ENCODE data around the gene MLX. TPM values are rescaled to one million over a fixed set of nuclear protein-coding genes. Genes with fewer than 3 reads are reported as not detected.

The MLX gene
- total and polyA plus RNA-seq, 2 donors (not counting 1 experiment from before 2014, with no cell fraction given): 62.4 to 66.6 TPM

DNA sequence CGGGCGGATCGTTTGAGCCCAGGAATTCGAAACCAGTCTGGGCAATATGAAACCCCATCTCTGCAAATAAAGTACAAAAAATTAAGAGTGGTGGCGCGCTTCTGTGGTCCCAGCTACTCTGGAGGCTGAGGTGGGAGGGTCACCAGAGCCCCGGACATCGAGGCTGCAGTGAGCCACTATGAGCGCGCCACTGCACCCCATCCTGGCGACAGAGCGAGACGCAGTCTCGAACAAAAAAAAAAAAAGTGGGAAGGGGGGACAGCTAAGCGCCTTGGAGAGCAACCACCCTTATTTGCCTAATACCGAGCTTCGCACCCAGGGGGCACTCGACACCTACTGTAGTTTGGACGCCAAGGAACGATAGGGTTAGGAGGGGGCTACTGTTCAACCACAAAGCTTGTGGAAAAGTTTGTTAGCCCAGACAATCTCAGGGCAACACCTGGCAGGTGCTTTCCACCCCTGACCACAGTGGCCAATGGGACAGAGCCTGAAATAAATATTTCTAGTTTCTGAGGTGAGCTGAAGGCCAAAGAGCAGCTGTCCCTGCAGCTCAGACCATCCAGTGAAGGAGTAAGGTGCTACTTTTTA lies 11.5 kb downstream of the MLX start:
- peak overlapping the region; percentile 56 to 82 (median 74) for H3K4me3 ChIP-seq (ENCODE audit: control extremely low read depth in 1 of 5, extremely low read depth in 1 of 5, insufficient read depth in 1 of 5, low read depth in 2 of 5, low read length in 4 of 5)
- H3K27ac ChIP-seq (ENCODE audit: low read length in 2 of 2): peak overlapping the region; percentile 45 to 72
- peaks cover 15% of the 10 kb centered on the region for H4K20me1 ChIP-seq (ENCODE audit: control insufficient read depth, insufficient read depth, low read length, poor library complexity, severe bottlenecking)
- H2AFZ ChIP-seq (ENCODE audit: insufficient read depth, low read depth, low read length, poor library complexity, severe bottlenecking): peak overlapping the region; percentile 85
- DNase-seq (peak; percentile 83), ATAC-seq (ENCODE audit: low read depth) (peak; percentile 39)
- CTCF ChIA-PET: interaction anchor here (0.6 to 4.3 kb wide), 66 partner anchors 9 to 905 kb away, joined by 3 to 72 read pairs (median 4); partner anchors contain the start of genes BECN1, CAVIN1, CCR10 and CNTD1
- peaks cover 13 to 51% of the 10 kb centered on the region in 2 experiments for H3K36me3 ChIP-seq (replicated peaks in 1 of 2; ENCODE audit: control extremely low read depth in 1 of 2, control insufficient read depth in 1 of 2, extremely low read depth in 1 of 2, insufficient read depth in 2 of 2, low read length in 1 of 2)
- TF ChIP-seq EZH2 (IDR thresholded peaks at IDR 0.05; ENCODE audit: borderline replicate concordance, insufficient read depth, low read depth, low read length, poor library complexity, severe bottlenecking): no peak
- TF ChIP-seq, protein P1, sequence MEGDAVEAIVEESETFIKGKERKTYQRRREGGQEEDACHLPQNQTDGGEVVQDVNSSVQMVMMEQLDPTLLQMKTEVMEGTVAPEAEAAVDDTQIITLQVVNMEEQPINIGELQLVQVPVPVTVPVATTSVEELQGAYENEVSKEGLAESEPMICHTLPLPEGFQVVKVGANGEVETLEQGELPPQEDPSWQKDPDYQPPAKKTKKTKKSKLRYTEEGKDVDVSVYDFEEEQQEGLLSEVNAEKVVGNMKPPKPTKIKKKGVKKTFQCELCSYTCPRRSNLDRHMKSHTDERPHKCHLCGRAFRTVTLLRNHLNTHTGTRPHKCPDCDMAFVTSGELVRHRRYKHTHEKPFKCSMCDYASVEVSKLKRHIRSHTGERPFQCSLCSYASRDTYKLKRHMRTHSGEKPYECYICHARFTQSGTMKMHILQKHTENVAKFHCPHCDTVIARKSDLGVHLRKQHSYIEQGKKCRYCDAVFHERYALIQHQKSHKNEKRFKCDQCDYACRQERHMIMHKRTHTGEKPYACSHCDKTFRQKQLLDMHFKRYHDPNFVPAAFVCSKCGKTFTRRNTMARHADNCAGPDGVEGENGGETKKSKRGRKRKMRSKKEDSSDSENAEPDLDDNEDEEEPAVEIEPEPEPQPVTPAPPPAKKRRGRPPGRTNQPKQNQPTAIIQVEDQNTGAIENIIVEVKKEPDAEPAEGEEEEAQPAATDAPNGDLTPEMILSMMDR (IDR thresholded peaks at IDR 0.05): peak; percentile 85
- H3K9ac ChIP-seq (ENCODE audit: low read length): peak overlapping the region; percentile 70
- POLR2A ChIA-PET: interaction anchor here (0.6 to 2.7 kb wide), 22 partner anchors 11 to 1963 kb away, joined by 3 to 19 read pairs (median 6); partner anchors contain the start of genes BECN1, MLX, NAGLU and PLEKHH3
- H3K9me3 Mint-ChIP-seq (ENCODE audit: insufficient read depth): no peaks in the 10 kb centered on the region
- 2% methylated on average over 8 of the region's 20 CpGs for WGBS (ENCODE audit: insufficient coverage)
- H3K4me2 ChIP-seq (replicated peaks; ENCODE audit: low read depth, low read length, poor library complexity, severe bottlenecking): peak overlapping the region; percentile 93
- peaks cover 12 to 30% of the 10 kb centered on the region in 2 donors for H3K4me1 ChIP-seq (ENCODE audit: control insufficient read depth in 2 of 2, insufficient read depth in 2 of 2, low read length in 2 of 2)
- H3K79me2 ChIP-seq (ENCODE audit: control insufficient read depth, insufficient read depth, low read length): peaks cover 14% of the 10 kb centered on the region
- no peaks in the 10 kb centered on the region for H3K9me3 ChIP-seq (ENCODE audit: control extremely low read depth in 1 of 3, control insufficient read depth in 2 of 3, insufficient read depth in 1 of 3, low read length in 2 of 3)
- peaks cover 42% of the 10 kb centered on the region for H3K4me1 Mint-ChIP-seq
- peak overlapping the region; percentile 99 for H3K27ac Mint-ChIP-seq
- peak overlapping the region; percentile 99 for H3K4me3 Mint-ChIP-seq
- intact Hi-C loops (cut with micrococcal nuclease): loop anchor here (1.0 to 10.0 kb wide), 5 partner anchors 30 to 416 kb away; partner anchors contain the start of genes BECN1 and RPL27
- no peaks in the 10 kb centered on the region for H3K27me3 ChIP-seq (replicated peaks in 1 of 4; ENCODE audit: control extremely low read depth in 1 of 4, control insufficient read depth in 3 of 4, insufficient read depth in 4 of 4, low read length in 3 of 4)
- H3K27me3 Mint-ChIP-seq: no peaks in the 10 kb centered on the region
